Measurements from ENCODE around the gene REEP6.
"Not testable (repeated sequence)": the region's sequence is repeated elsewhere in the genome, so short reads cannot be mapped to it uniquely, and the experiment has no call there.

REEP6 gene

GRCh38 chr19:1524287-1524971, 33.4 kb downstream of the REEP6 start:
- no peak for DNase-seq (ENCODE audit: low read depth)

- DNase-seq (ENCODE audit: low read depth) = no peak
Measured at GRCh38 chr19:1524972-1525325, 34.0 kb downstream of the REEP6 start.

- DNase-seq (ENCODE audit: low read depth) = no peak
Measured at GRCh38 chr19:1525343-1525742, 34.4 kb downstream of the REEP6 start.

GRCh38 chr19:1526066-1526778, 35.2 kb downstream of the REEP6 start:
- DNase-seq (ENCODE audit: low read depth) = no peak

- no peak for DNase-seq (ENCODE audit: low read depth)
Measured at GRCh38 chr19:1526979-1527649, 36.1 kb downstream of the REEP6 start.

- no peak for DNase-seq (ENCODE audit: low read depth)
Measured at GRCh38 chr19:1527650-1528309, 36.8 kb downstream of the REEP6 start.

- DNase-seq (ENCODE audit: low read depth) = no peak
Measured at GRCh38 chr19:1528596-1529429, 37.8 kb downstream of the REEP6 start.

- DNase-seq (ENCODE audit: low read depth) = no peak
Measured at GRCh38 chr19:1529430-1529816, 38.4 kb downstream of the REEP6 start.

GRCh38 chr19:1530856-1531255, 39.9 kb downstream of the REEP6 start:
- DNase-seq (ENCODE audit: low read depth) = not testable (repeated sequence)

GRCh38 chr19:1531587-1531986, 40.6 kb downstream of the REEP6 start:
- no peak for DNase-seq (ENCODE audit: low read depth)

- DNase-seq (ENCODE audit: low read depth) = no peak
Measured at GRCh38 chr19:1532003-1532402, 41.0 kb downstream of the REEP6 start.

GRCh38 chr19:1533510-1534150, 42.6 kb downstream of the REEP6 start:
- no peak for DNase-seq (ENCODE audit: low read depth)

GRCh38 chr19:1534972-1535371, 44.0 kb downstream of the REEP6 start:
- no peak for DNase-seq (ENCODE audit: low read depth)

GRCh38 chr19:1535699-1536098, 44.7 kb downstream of the REEP6 start:
- not testable (repeated sequence) for DNase-seq (ENCODE audit: low read depth)

GRCh38 chr19:1538978-1539377, 48.0 kb downstream of the REEP6 start:
- no peak for DNase-seq (ENCODE audit: low read depth)

- DNase-seq (ENCODE audit: low read depth) = not testable (repeated sequence)
Measured at GRCh38 chr19:1539749-1540148, 48.8 kb downstream of the REEP6 start.

GRCh38 chr19:1540365-1540925, 49.5 kb downstream of the REEP6 start:
- no peak for DNase-seq (ENCODE audit: low read depth)

Data from GM04503 (cell line).